Breast epithelium (tissue), 4 donors: Measurements from ENCODE around the gene GNG12. TPM values are rescaled to one million over a fixed set of nuclear protein-coding genes. Genes with fewer than 3 reads are reported as not detected.

Experiments used
- DNase-seq, 2 donors: peaks; one replicate each; pipeline ENCODE4 v3.0.0-alpha.2; 2019; ENCODE audit warnings: low spot score in 2 of 2
- H3K27ac ChIP-seq, 2 donors: fragments of 200-600 bp; sonication (generic) in 1 of 2; one replicate each; pipeline ENCODE4 v1.5.1; 2016 to 2019; ENCODE audit warnings: mild to moderate bottlenecking in 1 of 2
- H3K27me3 ChIP-seq, 2 donors: fragments of 200-600 bp; sonication (generic) in 1 of 2; one replicate each; pipeline versions ENCODE4 v1.5.1 to v1.6.0; 2017 to 2019; ENCODE audit warnings: control low read depth in 1 of 2, mild to moderate bottlenecking in 1 of 2
- H3K36me3 ChIP-seq: fragments of 200-600 bp; one replicate; pipeline ENCODE4 v1.5.1; 2019
- H3K4me1 ChIP-seq, 2 donors: fragments of 200-600 bp; sonication (generic); one replicate each; pipeline ENCODE4 v1.5.1; 2016 to 2019; ENCODE audit warnings: control low read depth in 1 of 2
- H3K4me3 ChIP-seq, 3 donors: fragments of 200-600 bp; sonication (generic); 1 replicate in 2 of 3; 2 replicates in 1 of 3; pipeline ENCODE4 v1.5.1; 2016 to 2019; ENCODE audit warnings: mild to moderate bottlenecking in 3 of 3, moderate library complexity in 2 of 3
- H3K9me3 ChIP-seq, 2 donors: fragments of 200-600 bp; sonication (generic) in 1 of 2; one replicate each; pipeline ENCODE4 v1.5.1; 2016 to 2019; ENCODE audit warnings: control low read depth in 1 of 2
- CTCF ChIP-seq, 3 donors: fragments of 450-650 bp; IDR thresholded peaks; one replicate each; pipeline ENCODE4 v1.5.1; 2016 to 2017; ENCODE audit warnings: antibody characterized with exemption in 3 of 3, mild to moderate bottlenecking in 3 of 3, moderate library complexity in 3 of 3
- POLR2A ChIP-seq: fragments of 450-650 bp; IDR thresholded peaks from one replicate; pipeline ENCODE4 v1.6.1; 2016; ENCODE audit warnings: antibody characterized with exemption, mild to moderate bottlenecking, moderate library complexity
- POLR2AphosphoS5 ChIP-seq, 3 donors: sonication (generic); formaldehyde crosslinking; IDR thresholded peaks; one replicate each; pipeline ENCODE4 v1.6.1; 2017; ENCODE audit warnings: antibody characterized with exemption in 3 of 3
- intact Hi-C: fragments of 100-400 bp; cut with DNase I; formaldehyde crosslinking; loops from one replicate; pipeline ENCODE4 v1.15.1; 2023; ENCODE audit warnings: low total_unique reads
- total RNA-seq, 3 donors: library from RNA; depleted of rRNA; stranded (reverse); fragments of >200 nt; gene quantifications; one replicate each; pipeline ENCODE4 v1.1.0, GENCODE V29; 2016

Gene GNG12
- total RNA-seq, 3 donors from 2014 or later: 82.1 to 100 (median 87.5) TPM

- Histone ChIP-seq H3K4me3 (peak overlapping the region in 1 of 3 donors; percentile 32), H3K27ac (peak overlapping the region; percentile 77 to 83), H3K27me3 (no peaks in the 10 kb centered on the region), H3K4me1 (peaks cover 0 to 5% of the 10 kb centered on the region in 2 donors), H3K9me3 (no peaks in the 10 kb centered on the region), H3K36me3 (no peaks in the 10 kb centered on the region)
- TF ChIP-seq POLR2A (no peak), CTCF (IDR thresholded peaks at IDR 0.05) (no peak), POLR2AphosphoS5 (IDR thresholded peaks at IDR 0.05) (no peak)
- intact Hi-C loops: no loop called here
- DNase-seq: no peak
These were observed 19.0 kb downstream of the GNG12 start for GRCh38 chr1:67814121-67814772.

GRCh38 chr1:67812226-67812625 lies 21.0 kb downstream of the GNG12 start:
- Histone ChIP-seq H3K9me3 (no peaks in the 10 kb centered on the region), H3K36me3 (no peaks in the 10 kb centered on the region), H3K27ac (peak overlapping the region in 1 of 2 donors; percentile 24), H3K4me3 (no peak overlapping the region), H3K4me1 (peaks cover 0 to 5% of the 10 kb centered on the region in 2 donors), H3K27me3 (no peaks in the 10 kb centered on the region)
- TF ChIP-seq CTCF (IDR thresholded peaks at IDR 0.05) (no peak), POLR2A (no peak), POLR2AphosphoS5 (IDR thresholded peaks at IDR 0.05) (no peak)
- intact Hi-C loops: no loop called here
- no peak for DNase-seq

GRCh38 chr1:67811781-67812180 lies 21.5 kb downstream of the GNG12 start:
- peaks cover 0 to 5% of the 10 kb centered on the region in 2 donors for H3K4me1 ChIP-seq
- no peak overlapping the region for H3K4me3 ChIP-seq
- H3K9me3 ChIP-seq: no peaks in the 10 kb centered on the region

GRCh38 chr1:67809887-67810286 lies 23.4 kb downstream of the GNG12 start:
- intact Hi-C loops: no loop called here
- Histone ChIP-seq H3K27me3 (no peaks in the 10 kb centered on the region), H3K36me3 (no peaks in the 10 kb centered on the region), H3K4me3 (no peak overlapping the region), H3K4me1 (peaks cover 0 to 5% of the 10 kb centered on the region in 2 donors), H3K9me3 (no peaks in the 10 kb centered on the region), H3K27ac (no peak overlapping the region)
- DNase-seq: no peak
- TF ChIP-seq POLR2AphosphoS5 (IDR thresholded peaks at IDR 0.05) (no peak), POLR2A (no peak), CTCF (IDR thresholded peaks at IDR 0.05) (no peak)

More at GRCh38 chr1:67811781-67812180, 21.5 kb downstream of the GNG12 start:
- Histone ChIP-seq H3K27me3 (no peaks in the 10 kb centered on the region), H3K36me3 (no peaks in the 10 kb centered on the region), H3K27ac (no peak overlapping the region)
- no peak for DNase-seq
- no peak for TF ChIP-seq CTCF (IDR thresholded peaks at IDR 0.05)
- no peak for TF ChIP-seq POLR2AphosphoS5 (IDR thresholded peaks at IDR 0.05)
- no peak for TF ChIP-seq POLR2A
- intact Hi-C loops: no loop called here

- Histone ChIP-seq H3K27ac (no peak overlapping the region), H3K36me3 (no peaks in the 10 kb centered on the region), H3K9me3 (no peaks in the 10 kb centered on the region), H3K4me3 (no peak overlapping the region), H3K4me1 (no peaks in the 10 kb centered on the region), H3K27me3 (no peaks in the 10 kb centered on the region)
- TF ChIP-seq CTCF (IDR thresholded peaks at IDR 0.05) (no peak), POLR2A (no peak), POLR2AphosphoS5 (IDR thresholded peaks at IDR 0.05) (no peak)
- no peak for DNase-seq
- intact Hi-C loops: no loop called here
These were observed 26.0 kb downstream of the GNG12 start for GRCh38 chr1:67807282-67807681.
